HG02852 (cell line): ENCODE results near the gene BRAP.
"Not testable (repeated sequence)": the region's sequence is repeated elsewhere in the genome, so short reads cannot be mapped to it uniquely, and the experiment has no call there.

Experiments used
- ATAC-seq: cut with Tn5 transposase; IDR thresholded peaks from one replicate; pipeline ENCODE4 v1.9.1; 2021; ENCODE audit warnings: mild to moderate bottlenecking, moderate library complexity; ENCODE audit not compliant: unreplicated experiment

Gene BRAP

DNA sequence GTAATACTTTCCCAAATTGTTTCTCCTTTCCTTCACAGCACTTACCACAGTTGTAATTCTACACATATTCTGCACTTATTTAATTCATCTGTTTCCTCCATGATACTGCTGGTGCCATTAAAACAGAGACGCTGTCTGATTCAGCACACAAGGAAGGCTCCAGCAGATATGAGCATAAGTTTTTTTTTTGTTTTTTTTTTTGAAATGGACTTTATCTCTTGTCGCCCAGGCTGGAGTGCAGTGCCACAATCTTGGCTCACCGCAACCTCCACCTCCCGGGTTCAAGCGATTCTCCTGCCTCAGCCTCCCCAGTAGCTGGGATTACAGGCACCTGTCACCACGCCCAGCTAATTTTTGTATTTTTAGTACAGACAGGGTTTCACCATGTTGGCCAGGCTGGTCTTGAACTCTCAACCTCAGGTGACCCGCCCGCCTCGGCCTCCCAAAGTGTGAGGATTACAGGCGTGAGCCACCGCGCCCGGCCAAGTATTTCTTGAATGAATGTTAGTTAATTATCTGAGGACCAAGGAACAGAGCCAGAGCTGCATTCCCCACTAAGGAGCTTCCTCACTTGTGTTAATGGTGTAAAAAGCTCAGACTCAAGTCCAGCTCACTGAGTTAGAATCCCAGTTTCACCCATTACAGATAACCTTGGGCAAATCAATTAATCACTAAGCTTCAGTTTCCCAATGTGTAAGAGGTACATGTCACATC lies 1.1 kb downstream of the BRAP start:
- ATAC-seq, result not testable (repeated sequence)

DNA sequence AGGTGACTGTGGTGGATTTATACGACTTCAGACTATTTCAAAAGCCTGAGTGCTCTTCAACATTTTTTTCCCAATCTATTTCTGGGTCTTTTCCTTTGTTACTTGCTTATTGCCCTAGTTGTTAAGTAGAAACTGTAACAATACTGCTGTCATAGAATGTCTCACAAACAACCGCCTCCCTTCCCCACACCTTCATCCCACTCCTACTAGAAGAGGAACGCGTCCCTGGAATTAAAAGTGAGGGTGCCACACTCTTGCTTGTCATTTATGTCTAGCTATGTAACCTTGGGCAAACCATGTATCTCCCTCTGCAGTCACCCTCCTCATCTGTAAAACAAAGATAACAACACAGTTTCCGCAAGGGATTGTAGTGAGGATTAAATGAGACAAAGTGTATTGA lies 8.6 kb downstream of the BRAP start:
- no peak for ATAC-seq

DNA sequence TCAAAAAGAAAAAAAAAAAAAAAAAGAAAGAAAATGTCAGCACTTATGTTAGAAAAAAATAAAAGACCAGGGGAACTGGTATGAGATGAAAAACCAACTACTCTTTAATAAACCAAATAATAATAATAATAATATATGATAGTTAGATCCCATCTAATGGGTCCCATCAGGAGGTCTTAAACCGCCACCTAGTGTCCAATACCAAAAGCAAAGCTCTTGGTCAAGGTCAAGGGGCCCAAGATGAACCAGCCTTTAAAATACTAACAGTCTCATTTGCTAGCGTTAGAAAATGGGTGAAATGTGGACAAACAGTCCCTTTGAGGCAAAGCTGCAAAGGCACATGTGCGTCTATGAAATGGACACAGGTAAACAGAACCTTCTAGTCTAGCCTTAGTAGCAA lies 12.3 kb downstream of the BRAP start:
- no peak for ATAC-seq

DNA sequence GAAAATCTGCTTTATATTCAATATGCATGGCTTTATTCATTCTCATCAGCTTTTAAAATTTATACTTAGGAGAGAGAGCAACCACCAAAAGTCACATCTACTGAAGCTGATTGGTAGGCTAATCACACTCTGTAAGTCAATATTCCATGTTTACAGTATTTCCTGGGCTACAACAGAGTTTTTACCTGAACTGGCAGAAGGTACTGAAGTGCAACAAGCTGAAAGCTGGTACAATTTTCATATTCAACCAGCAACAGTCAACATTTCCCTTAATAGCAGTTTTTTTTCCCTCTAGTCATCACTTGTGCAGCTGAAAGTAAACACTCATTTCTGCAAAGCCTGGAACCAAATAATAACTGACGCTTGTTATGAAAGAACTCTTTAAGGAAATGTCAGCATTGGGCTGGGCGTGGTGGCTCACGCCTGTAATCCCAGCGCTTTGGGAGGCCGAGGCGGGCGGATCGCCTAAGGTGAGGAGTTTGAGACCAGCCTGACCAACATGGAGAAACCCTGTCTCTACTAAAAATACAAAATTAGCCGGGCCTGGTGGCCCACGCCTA lies 12.9 kb downstream of the BRAP start:
- ATAC-seq, result no peak

DNA sequence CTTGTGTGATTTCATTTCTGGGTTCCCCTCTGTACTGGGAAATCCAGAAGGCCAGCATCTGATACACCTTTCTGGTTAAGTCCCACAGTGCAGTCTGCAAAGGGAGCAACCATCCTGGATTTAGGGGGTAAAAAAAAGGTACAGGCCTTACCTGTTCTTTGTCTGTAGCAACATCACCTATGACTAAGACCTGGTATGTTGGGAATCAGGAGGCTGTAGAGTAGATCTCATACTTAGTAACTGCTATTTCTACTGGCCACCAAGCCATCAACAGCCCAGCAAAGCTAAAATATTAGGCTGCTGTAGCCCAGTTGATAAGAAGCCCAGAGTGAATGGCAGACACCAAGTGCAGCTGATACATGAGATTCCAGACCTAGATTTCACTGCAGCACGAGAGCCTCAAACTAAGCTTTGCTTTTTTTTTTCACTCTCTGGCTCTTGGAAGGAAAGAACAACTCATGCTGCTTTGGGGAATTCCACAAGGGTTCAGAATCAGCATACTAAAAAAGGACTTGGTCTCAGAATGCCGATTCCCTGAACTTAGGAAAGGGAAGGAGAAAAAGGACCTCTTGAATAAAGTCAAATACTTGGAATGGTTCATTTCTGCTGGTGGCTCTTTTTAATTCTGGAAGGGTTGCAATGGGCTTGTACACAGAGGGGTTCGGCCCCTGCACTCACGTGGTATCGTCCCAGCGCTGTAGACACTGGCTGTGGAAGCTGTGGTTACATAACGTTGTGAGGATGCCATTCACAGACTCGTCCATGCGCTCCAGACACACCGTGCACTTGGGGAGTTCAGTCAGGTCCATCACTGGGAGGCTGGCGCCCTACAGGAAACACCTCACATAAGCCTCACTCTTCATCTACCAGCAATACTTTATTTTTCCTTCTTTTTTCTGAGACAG lies 20.5 kb downstream of the BRAP start:
- ATAC-seq, result no peak

DNA sequence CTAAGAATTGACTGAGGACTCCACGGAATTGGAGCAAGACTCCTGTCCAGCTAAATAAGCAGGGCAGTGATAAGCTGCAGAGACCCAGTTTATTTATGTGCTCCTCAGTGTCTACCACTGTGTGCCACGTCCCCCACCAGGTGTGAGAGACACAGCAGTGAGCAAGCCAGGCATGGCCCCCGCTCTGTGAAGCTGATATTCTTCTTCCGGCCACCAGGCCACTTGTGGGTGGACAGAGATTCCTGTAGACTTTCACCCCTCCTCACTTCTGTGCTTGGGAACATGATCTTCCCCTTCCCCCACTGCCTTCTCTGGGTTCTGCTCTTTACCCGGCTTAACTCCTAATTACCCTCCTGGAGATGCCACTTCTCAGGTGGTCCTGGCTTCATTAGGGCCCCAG lies 21.3 kb downstream of the BRAP start:
- ATAC-seq, result no peak

DNA sequence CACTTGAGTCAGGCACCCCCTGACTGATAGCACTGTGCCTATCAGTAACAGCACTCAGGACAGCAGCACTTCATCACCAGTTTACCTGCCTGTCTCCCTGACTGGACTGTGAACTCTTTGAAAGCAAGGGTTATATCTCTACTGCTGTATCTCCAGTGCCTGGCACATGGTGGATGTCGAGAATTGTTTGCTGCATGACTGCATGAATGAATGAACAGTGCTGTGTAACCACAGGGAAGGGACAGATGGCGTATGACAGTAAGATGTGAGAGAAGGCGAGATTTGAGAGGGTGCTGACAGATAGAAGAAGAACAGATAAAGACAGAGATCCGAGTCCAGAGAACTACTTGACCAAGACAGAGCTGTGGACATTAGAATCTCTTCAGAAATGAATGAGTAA lies 29.7 kb downstream of the BRAP start:
- no peak for ATAC-seq

DNA sequence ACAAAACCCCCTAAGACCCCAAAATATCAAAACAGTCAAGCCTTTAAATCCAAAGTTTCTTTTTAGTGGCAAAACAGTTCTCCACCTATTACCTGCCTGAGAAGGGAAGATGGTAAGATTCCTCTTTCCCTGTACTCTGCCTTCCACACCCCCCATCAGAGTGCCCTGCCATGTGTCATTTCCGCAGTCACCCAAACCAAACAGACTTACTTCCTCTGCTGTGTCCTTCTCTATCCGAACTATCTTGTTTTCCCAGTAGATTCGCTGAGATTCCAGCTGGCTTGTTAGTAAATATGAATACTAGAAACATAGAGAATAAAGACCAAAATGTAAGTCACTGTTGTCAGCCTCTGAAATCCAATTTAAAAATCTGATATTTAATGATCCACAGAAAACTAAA lies 30.4 kb downstream of the BRAP start:
- ATAC-seq, result no peak

DNA sequence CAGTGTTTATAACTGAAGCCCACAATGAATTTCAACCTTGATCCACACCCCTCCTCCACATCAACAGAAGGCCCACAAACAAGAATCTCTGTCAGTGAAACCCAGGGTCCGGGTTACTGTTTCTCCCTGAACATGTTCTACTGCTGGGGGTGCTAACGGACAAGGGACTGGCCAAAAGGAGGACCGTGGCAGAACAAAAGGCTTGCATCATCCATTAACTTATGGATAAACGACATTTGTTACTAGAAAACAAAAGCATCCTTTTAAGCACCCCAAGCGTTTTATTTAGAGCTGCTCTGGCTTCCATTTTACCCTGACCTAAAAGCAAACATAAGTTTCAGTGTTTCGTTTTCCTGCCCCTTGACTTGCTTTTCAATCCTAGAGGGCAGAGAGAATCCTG lies 32.2 kb downstream of the BRAP start:
- ATAC-seq, result no peak

DNA sequence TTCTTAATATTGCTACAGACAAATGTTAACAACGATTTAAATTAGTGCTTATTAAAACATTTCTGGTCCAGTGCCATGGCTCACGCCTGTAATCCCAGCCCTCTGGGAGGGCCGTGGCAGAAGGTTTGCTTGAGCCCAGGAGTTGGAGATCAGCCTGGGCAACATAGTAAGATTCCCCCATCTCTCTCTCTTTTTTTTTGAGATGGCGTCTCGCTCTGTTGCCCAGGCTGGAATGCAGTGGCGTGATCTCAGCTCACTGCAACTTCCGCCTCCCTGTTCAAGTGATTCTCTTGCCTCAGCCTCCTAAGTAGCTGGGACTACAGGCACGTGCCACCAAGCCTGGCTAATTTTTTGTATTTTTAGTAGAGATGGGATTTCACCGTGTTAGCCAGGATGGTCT lies 33.2 kb downstream of the BRAP start:
- not testable (repeated sequence) for ATAC-seq

DNA sequence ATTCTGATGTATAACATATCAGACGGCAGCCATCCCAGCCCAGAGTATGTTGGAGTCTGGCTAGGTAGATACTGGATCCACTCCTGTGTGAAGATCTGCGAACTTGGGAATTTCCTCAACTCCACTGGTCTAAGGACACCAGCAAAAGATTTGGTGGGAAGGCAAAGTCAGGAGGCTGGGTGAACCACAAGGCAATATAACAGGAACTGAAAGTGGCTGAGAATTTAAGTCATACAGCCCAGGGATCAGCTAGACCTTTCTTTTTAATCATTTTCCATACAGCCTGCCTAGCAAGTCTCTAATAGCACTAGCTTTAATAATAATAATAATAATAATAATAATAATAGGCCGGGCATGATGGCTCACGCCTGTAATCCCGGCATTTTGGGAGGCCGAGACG lies 34.8 kb downstream of the BRAP start:
- no peak for ATAC-seq

DNA sequence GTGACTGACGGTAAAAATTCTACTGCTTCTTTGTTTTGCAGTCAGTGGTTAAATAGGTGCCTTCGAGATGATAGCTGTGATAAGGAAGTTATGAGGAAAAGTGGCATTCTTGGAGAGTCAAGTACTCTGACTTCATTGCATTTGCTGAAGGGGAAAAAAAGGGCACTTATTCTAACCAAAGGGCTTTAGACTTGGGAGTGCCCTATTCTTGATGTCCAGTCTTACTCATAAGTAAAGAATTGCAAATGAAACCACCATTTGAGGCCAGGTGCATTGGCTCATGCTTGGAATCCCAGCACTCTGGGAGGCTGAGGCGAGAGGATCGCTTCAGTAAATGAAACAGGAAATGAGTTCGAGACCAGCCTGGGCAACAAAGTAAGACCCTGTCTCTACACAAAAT lies 40.3 kb downstream of the BRAP start:
- no peak for ATAC-seq

DNA sequence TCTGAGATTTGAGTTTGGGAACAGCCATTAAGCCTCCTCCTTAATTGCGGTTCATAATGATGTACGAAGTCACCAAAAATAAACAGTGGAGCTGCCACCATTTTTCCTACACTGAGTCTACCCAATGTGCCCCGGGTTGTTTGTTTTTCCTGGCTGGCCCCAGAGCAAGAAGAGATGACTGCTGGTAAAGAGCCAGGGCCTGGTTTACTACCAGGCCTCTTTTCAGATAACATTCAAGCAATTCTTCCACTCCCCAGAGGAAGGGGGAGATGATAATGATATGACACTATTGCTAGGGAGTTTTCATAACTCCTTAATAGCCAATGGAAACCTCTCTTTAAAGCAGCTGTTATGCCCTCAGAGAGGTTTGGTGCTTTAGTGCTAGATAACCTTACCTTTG lies 42.3 kb downstream of the BRAP start:
- ATAC-seq, result no peak

DNA sequence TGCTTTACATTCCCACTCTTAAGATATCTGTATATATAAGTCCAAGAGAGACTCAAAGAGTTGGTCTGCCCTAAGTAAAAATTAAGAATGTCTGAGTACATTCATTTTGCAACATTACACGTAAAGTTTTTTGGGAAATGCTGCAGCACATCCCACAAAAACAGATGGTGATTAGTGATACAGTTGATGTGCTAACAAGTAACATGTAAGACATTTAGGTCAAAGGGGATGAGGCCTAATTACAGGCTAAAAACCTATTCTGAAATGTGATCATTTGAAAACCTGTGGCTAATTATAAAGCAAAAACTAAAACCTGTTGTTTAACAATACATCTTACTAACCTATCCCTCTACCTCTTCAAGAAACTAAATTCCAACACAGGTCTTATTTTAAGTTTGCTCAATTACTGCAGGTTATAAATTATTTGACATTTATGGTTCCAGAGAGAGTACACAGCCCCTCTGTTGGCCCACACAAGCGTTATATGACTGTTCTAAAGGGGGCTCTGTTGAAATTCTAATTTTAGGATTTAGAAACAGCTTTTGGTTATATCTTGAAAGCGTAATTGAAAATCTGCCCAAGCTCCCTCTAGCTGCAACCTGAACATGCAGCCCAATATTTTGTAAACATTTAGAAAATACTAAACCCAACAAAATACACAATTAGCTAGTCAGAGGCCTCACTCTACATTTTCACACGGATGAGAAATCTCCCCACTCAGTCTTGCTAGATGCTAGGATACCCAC lies 42.9 kb downstream of the BRAP start:
- no peak for ATAC-seq

DNA sequence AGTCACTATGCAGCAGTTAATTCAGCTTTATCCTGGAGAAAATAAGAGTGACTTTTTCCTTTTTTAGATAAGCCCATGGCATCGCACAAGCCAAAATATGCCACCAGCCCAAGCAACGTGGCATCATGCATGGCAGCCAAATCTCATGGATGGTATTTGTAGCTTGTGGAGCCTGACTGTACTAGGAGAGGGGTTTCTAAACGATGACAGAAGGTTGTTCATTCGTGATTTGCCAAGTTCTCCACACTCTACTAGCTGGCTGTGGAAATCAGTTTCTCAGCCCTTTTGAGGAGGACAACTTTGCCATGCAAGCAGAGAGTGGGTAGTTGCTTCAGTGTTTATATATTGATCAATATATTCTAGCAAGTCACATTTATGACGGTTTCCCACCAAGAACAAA lies 45.2 kb downstream of the BRAP start:
- no peak for ATAC-seq

DNA sequence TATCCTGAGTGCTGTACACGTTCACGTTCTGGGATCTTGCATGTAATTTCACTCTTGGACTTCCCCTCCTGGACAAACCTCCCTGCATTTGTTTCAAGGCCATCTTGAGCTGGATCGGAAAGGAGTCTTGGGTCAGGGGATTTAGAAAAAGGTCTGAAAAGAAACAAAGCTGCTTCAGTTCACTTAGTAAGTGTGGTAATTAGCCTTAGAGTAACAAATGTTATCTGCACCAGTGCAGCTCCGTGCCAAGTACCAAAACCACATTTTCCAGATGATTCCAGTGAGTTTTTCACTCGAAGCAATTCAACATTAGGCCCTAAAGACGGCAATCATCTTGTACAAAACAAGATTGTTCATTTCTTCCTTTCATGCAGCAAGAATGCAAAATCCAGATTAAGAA lies 47.2 kb downstream of the BRAP start:
- no peak for ATAC-seq

DNA sequence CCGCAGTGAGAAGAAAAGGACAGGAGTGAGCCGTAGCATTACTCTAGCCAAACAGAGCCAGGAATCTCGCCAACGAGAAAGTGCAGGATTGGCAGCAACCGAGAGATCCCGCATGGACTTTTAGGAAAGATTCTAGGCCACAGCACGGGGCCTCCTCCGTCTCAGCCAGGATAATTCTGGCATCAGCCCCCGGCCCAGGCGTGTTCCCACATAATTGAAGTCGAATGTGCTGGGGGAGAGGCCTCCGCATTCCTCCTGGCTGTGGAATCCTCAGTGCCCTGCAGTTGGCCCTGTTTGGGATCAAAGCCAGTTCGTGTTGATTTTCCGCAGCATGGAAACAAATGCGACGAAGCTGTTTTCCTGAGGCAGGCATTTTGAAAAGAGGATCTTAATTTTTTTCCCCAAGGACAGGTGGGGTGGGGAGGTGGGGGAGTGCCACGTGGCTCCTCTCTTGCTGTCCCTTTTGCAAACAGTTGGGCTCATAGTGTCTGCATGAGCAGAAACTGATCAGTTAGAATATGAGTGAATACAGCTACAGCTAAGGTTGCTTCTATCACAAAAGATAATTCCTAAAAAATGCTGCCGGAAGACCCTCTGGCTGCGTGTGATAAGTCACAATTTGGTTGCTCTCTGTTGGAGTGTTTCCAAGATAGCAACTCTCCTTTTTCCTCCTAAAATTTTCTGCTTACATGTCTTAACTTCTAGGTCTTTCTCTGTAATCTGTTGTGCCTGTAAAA lies 49.4 kb downstream of the BRAP start:
- no peak for ATAC-seq

DNA sequence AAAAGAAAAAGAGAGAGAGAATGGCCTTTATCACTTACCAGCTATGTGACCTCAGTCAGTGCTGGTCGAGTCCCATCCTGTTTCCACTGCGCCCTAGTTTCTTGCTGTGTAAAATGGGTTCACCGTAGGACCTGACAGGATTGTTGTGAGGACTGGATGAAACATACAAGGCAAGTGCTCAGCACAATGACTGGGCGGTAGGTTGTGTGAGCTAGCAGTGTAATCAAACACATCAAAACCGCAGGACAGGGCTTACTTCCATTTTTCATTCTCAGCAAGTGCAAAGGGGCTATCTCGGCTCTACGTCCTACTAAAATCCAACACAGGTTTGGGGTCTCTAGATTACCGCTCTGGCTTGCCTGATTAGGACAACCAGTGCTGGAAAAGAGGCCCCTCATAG lies 50.2 kb downstream of the BRAP start:
- ATAC-seq, result no peak

DNA sequence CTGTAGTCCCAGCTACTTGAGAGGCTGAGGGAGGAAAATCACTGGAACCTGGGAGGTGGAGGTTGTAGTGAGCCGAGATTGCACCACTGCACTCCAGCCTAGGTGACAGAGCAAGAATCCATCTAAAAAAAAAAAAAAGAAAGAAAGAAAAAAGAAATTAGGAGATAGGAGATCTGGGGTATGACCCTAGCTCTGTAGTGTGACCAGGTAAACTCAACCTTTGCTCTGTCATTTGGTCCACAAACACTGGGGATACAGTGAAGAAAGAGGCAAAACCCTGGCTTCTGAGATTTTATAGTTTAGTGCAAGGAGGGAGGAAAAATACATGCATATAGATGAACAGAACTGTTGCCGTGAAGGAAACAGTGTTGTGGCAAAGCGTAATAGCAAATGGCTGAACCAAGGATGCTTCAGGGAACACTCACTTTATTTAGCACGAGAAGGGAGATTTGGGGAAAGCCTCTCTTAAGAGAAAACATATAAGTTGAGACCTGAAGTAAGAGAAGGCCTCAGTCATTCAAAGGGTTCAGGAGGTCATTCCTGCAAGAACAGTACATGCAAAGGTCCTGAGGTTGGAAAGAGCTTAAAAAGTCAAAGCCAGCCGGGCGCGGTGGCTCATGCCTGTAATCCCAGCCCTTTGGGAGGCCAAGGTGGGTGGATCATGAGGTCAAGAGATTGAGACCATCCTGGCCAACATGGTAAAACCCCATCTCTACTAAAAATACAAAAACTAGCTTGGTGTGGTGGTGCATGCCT lies 57.1 kb downstream of the BRAP start:
- ATAC-seq, result no peak

DNA sequence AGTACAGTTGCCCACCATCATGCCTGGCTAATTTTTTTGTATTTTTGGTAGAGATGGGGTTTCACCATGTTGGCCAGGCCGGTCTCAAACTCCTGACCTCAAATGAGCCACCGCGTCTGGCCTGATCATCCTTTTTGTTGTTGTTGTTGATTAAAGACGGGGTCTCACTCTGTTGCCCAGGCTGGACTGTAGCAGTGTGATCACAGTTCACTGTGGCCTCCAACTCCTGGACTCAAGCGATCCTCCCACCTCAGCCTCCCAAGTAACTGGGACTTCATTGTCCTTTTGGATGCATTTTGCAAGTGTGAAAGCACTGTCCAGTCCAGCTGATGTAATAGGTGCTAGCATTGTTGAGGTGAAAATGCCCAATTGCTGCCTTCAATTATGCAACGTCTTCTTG lies 59.5 kb downstream of the BRAP start:
- ATAC-seq, result no peak
